ENCODE data around the gene ANKRD39.

GRCh38 chr2:96810783-96811192, 47.0 kb downstream of the ANKRD39 start:
- TF ChIP-seq, protein P1, sequence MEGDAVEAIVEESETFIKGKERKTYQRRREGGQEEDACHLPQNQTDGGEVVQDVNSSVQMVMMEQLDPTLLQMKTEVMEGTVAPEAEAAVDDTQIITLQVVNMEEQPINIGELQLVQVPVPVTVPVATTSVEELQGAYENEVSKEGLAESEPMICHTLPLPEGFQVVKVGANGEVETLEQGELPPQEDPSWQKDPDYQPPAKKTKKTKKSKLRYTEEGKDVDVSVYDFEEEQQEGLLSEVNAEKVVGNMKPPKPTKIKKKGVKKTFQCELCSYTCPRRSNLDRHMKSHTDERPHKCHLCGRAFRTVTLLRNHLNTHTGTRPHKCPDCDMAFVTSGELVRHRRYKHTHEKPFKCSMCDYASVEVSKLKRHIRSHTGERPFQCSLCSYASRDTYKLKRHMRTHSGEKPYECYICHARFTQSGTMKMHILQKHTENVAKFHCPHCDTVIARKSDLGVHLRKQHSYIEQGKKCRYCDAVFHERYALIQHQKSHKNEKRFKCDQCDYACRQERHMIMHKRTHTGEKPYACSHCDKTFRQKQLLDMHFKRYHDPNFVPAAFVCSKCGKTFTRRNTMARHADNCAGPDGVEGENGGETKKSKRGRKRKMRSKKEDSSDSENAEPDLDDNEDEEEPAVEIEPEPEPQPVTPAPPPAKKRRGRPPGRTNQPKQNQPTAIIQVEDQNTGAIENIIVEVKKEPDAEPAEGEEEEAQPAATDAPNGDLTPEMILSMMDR (conservative IDR thresholded peaks at IDR 0.05 in 1 of 2, IDR thresholded peaks at IDR 0.05 in 1 of 2; ENCODE audit: low read depth in 1 of 2, low read length in 2 of 2): no peak
- no peak for TF ChIP-seq EZH2 (IDR thresholded peaks at IDR 0.05; ENCODE audit: low read length, missing control alignments)

Data from fibroblast of lung (primary cell).